Measurements from ENCODE around the gene PGPEP1.

The PGPEP1 gene

DNA sequence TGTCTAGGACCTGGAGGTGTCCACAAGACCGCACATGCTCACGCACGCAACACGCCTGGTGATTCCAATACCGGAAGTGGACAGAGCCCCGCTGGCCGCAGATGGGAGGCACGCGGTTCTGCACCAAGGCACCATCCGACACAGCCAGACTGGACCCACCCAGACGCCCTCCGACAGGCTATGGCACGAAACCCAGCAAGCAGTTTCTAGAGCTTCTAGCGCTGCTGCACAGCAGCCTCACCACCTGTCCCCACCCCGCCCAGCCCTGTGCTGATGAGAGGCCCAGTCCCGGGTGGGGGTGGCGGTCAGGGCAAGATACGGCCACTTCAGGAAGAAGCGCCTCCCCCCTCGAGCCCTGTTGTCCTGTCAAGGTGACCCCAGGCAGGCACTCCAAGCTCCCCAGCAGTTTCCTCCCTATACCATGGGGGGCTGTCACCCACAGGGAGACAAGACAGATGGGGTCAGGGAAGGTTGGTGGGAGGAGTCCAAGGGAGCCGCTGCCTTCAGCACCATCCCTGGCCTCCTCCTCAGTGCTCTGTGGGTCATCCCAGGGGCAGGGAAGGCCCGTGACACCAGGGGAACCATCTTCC is 28.8 kb upstream of the PGPEP1 start:
- no peak for DNase-seq (ENCODE audit: low read depth)
- no peak for TF ChIP-seq CTCF (conservative IDR thresholded peaks at IDR 0.05; ENCODE audit: low read depth, low read length)
- H3K4me3 ChIP-seq (ENCODE audit: low read depth, low read length) = no peak overlapping the region

GRCh38 chr19:18312092-18312534 is 28.3 kb upstream of the PGPEP1 start:
- TF ChIP-seq CTCF (conservative IDR thresholded peaks at IDR 0.05; ENCODE audit: low read depth, low read length) = no peak
- no peak overlapping the region for H3K4me3 ChIP-seq (ENCODE audit: low read depth, low read length)
- DNase-seq (ENCODE audit: low read depth) = no peak

DNA sequence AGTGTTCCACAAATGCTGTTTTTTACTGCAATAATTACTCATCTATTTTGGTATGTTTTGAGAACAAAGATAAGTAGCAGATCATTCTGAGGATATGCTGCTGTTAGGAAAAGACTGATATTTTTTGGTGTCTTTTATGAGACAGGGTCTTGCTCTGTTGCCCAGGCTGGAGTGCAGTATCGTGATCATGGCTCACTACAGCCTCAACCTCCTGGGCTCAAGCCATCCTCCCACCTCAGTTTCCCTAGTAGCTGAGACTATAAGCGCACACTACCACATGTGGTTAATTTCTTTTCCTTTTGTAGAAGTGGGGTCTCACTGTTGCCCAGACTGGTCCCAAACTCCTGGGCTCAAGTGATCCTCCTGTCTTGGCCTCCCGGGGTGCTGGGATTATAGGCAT is 27.0 kb upstream of the PGPEP1 start:
- DNase-seq (ENCODE audit: low read depth) = no peak
- no peak for TF ChIP-seq CTCF (conservative IDR thresholded peaks at IDR 0.05; ENCODE audit: low read depth, low read length)
- no peak overlapping the region for H3K4me3 ChIP-seq (ENCODE audit: low read depth, low read length)

- no peak overlapping the region for H3K4me3 ChIP-seq (ENCODE audit: low read depth, low read length)
- DNase-seq (ENCODE audit: low read depth) = no peak
- TF ChIP-seq CTCF (conservative IDR thresholded peaks at IDR 0.05; ENCODE audit: low read depth, low read length) = no peak
Observed at GRCh38 chr19:18317961-18318800, 22.2 kb upstream of the PGPEP1 start.

DNA sequence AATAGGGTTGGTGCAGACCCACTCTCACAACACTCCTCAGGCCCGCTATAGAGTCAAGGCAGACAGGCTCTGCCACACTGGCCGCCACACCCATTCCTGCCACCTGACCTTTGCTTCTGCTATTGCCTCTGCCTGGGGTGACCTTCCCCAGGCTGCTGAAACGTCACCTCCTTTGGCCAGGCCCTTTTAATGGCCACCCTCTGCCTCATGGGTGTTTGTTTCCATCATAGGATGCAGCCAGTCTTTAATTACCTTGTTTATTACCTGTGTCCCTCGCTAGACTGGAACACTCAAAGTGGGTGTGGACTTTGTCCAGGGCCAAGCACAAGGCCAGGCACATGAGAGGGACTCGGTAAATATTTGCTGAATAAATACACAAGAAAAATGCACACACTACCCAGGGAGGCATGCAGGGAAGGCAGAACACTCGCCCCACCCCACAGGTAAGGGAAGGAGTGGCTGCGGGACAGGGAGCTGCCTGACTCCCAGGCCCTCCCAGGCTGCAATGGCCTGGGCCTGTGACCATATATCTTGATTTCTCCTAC is 20.7 kb upstream of the PGPEP1 start:
- no peak for DNase-seq (ENCODE audit: low read depth)
- H3K4me3 ChIP-seq (ENCODE audit: low read depth, low read length) = no peak overlapping the region
- TF ChIP-seq CTCF (conservative IDR thresholded peaks at IDR 0.05; ENCODE audit: low read depth, low read length) = no peak

- TF ChIP-seq CTCF (conservative IDR thresholded peaks at IDR 0.05; ENCODE audit: low read depth, low read length) = no peak
- no peak overlapping the region for H3K4me3 ChIP-seq (ENCODE audit: low read depth, low read length)
- DNase-seq (ENCODE audit: low read depth) = no peak
Observed at GRCh38 chr19:18320865-18321733, 19.3 kb upstream of the PGPEP1 start.

Data from choroid plexus epithelial cell (primary cell).